ENCODE data around the gene ELMO1. TPM values are rescaled to one million over a fixed set of nuclear protein-coding genes. Genes with fewer than 3 reads are reported as not detected.

ELMO1 gene
- polyA plus RNA-seq, 1 donor (not counting 4 experiments of a cell fraction or from before 2014, with no cell fraction given), result not detected

- no peak for FAIRE-seq
- Histone ChIP-seq H2AFZ (ENCODE audit: control insufficient read depth, low read length) (no peak overlapping the region), H3K4me2 (ENCODE audit: control insufficient read depth, extremely low read depth, insufficient read depth, low read depth, low read length) (no peak overlapping the region)
These were observed 39.6 kb upstream of the ELMO1 start for GRCh38 chr7:37488163-37488764.

GRCh38 chr7:37484426-37485073 lies 35.9 kb upstream of the ELMO1 start:
- H3K4me2 ChIP-seq (ENCODE audit: control insufficient read depth, extremely low read depth, insufficient read depth, low read depth, low read length), result no peak overlapping the region
- DNase-seq (ENCODE audit: low read depth, low spot score) (no peak), FAIRE-seq (no peak)

More at GRCh38 chr7:37488163-37488764, 39.6 kb upstream of the ELMO1 start:
- Histone ChIP-seq H3K9me3 (ENCODE audit: control insufficient read depth, low read depth, low read length) (peaks cover 4% of the 10 kb centered on the region), H3K4me3 (ENCODE audit: control insufficient read depth in 2 of 3, extremely low read depth in 1 of 3, insufficient read depth in 2 of 3, low read depth in 1 of 3, low read length in 3 of 3) (no peak overlapping the region), H3K79me2 (ENCODE audit: control insufficient read depth, insufficient read depth, low read length) (no peaks in the 10 kb centered on the region), H3K36me3 (ENCODE audit: control insufficient read depth in 2 of 2, extremely low read depth in 1 of 2, insufficient read depth in 2 of 2, low read length in 2 of 2) (no peaks in the 10 kb centered on the region), H3K27me3 (ENCODE audit: control insufficient read depth, extremely low read depth, insufficient read depth, low read length) (no peaks in the 10 kb centered on the region), H3K9ac (ENCODE audit: control insufficient read depth, extremely low read depth, insufficient read depth, low read length) (no peak overlapping the region), H3K27ac (ENCODE audit: control insufficient read depth, insufficient read depth, low read length) (no peak overlapping the region), H3K4me1 (ENCODE audit: control insufficient read depth, extremely low read depth, insufficient read depth, low read length) (no peaks in the 10 kb centered on the region), H4K20me1 (ENCODE audit: control insufficient read depth, extremely low read depth, insufficient read depth, low read length) (no peaks in the 10 kb centered on the region), H3K9me1 (ENCODE audit: control insufficient read depth, extremely low read depth, insufficient read depth, low read length) (no peaks in the 10 kb centered on the region)
- TF ChIP-seq EZH2 (IDR thresholded peaks at IDR 0.05; ENCODE audit: low read length), result no peak
- dilution Hi-C loops (cut with MboI; ENCODE audit: extremely low pct_ligation_motif_present, low sequenced_read_pairs), result no loop called here
- no peak for DNase-seq (ENCODE audit: low read depth, low spot score)

More at GRCh38 chr7:37484426-37485073, 35.9 kb upstream of the ELMO1 start:
- Histone ChIP-seq H3K4me3 (ENCODE audit: control insufficient read depth in 2 of 3, extremely low read depth in 1 of 3, insufficient read depth in 2 of 3, low read depth in 1 of 3, low read length in 3 of 3) (no peak overlapping the region), H2AFZ (ENCODE audit: control insufficient read depth, low read length) (no peak overlapping the region), H3K27me3 (ENCODE audit: control insufficient read depth, extremely low read depth, insufficient read depth, low read length) (no peaks in the 10 kb centered on the region), H3K79me2 (ENCODE audit: control insufficient read depth, insufficient read depth, low read length) (no peaks in the 10 kb centered on the region), H3K9me1 (ENCODE audit: control insufficient read depth, extremely low read depth, insufficient read depth, low read length) (no peaks in the 10 kb centered on the region), H3K36me3 (ENCODE audit: control insufficient read depth in 2 of 2, extremely low read depth in 1 of 2, insufficient read depth in 2 of 2, low read length in 2 of 2) (no peaks in the 10 kb centered on the region), H3K9me3 (ENCODE audit: control insufficient read depth, low read depth, low read length) (peaks cover 4% of the 10 kb centered on the region), H3K27ac (ENCODE audit: control insufficient read depth, insufficient read depth, low read length) (no peak overlapping the region), H4K20me1 (ENCODE audit: control insufficient read depth, extremely low read depth, insufficient read depth, low read length) (no peaks in the 10 kb centered on the region), H3K4me1 (ENCODE audit: control insufficient read depth, extremely low read depth, insufficient read depth, low read length) (no peaks in the 10 kb centered on the region), H3K9ac (ENCODE audit: control insufficient read depth, extremely low read depth, insufficient read depth, low read length) (no peak overlapping the region)
- TF ChIP-seq CTCF (optimal IDR thresholded peaks at IDR 0.05 in 1 of 3, IDR thresholded peaks at IDR 0.05 in 1 of 3, conservative IDR thresholded peaks at IDR 0.05 in 1 of 3; ENCODE audit: extremely low read depth in 1 of 3, insufficient read depth in 2 of 3, low read length in 3 of 3) (no peak), EZH2 (IDR thresholded peaks at IDR 0.05; ENCODE audit: low read length) (no peak)
- dilution Hi-C loops (cut with MboI; ENCODE audit: extremely low pct_ligation_motif_present, low sequenced_read_pairs), result no loop called here

All from keratinocyte (primary cell).